Stimulated activated CD8-positive, alpha-beta memory T cell treated with anti-CD3 and anti-CD28 coated beads, Interleukin-2, amount 100 ng/mL, for 1 hour (primary cell): ENCODE results near the gene KCNQ2.

ENCODE experiments used
- DNase-seq, 2 donors: peaks; one replicate each; pipeline ENCODE4 v3.0.0-alpha.2; 2020; ENCODE audit warnings: low read depth in 2 of 2

The KCNQ2 gene

DNA sequence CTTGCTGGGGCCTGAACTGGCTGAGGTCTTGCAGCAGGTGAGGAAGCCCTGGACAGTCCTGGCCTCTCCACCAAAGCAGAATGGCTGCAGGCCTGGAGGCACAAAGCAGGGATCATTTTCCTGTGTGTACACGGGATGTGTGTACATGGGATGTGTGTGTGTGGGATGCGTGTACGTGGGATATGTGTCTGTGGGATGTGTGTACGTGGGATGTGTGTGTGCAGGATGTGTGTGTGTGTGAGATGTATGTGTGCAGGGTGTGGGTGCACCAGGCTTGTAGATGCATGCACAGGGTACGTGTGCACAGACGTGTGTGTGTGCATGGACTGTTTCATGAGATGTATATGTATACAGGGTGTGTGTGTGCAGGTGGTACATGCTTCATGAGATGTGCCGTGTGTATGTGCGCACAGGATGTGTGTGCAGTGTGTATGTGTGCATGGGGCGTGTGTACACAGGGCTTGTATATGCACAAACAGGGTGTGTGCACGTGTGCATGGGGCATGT, 103.4 kb downstream of the KCNQ2 start:
- no peak for DNase-seq

DNA sequence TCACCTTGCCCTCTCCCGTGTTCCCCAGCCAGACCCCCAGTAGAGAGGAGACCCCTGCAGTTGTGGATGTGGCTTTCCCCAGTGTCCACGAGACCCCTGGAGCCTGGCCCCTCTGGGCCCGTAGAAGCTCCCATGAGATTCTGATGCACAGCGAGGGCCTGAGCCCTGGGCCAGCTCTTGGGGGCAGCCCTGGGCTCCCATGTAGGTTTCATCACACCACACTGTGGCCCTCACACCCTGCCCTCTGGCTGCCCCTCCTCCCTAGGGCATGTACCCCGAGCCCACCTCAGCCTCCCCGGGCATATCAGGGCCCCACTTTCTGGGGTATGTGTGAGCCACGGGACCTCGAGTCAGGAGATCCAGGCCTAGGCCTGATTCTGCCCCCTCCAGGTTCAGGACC, 104.3 kb downstream of the KCNQ2 start:
- DNase-seq: no peak

DNA sequence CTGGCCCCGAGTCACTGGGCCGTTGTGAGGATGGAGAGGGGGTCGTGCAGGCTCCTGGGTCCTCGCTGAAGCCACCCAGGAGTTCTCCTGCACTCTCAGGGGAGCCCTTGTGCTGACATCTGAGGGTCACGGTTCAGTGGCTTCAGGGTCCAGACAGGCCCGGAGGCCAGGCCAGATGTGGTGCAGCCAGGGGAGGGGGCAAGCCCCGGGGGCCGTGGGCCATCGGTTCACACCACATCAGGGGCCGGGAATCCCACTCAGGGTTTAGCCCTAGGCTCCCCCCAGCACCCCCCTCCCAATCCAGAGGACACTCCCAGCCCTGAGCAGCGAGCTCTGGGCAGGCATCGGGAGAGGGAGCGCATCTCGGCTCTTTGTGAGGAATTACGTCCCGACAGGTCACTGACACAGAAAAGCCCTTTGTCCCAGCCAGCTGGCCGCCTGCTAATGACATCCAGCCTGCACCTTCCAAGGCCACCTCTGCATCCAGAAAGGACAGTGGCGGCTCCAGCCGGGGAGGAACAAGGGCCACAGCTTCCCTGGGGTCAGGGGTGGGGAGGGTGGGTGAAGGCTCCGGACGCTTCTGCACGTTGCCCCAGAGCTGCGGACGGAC, 104.9 kb downstream of the KCNQ2 start:
- DNase-seq: no peak

DNA sequence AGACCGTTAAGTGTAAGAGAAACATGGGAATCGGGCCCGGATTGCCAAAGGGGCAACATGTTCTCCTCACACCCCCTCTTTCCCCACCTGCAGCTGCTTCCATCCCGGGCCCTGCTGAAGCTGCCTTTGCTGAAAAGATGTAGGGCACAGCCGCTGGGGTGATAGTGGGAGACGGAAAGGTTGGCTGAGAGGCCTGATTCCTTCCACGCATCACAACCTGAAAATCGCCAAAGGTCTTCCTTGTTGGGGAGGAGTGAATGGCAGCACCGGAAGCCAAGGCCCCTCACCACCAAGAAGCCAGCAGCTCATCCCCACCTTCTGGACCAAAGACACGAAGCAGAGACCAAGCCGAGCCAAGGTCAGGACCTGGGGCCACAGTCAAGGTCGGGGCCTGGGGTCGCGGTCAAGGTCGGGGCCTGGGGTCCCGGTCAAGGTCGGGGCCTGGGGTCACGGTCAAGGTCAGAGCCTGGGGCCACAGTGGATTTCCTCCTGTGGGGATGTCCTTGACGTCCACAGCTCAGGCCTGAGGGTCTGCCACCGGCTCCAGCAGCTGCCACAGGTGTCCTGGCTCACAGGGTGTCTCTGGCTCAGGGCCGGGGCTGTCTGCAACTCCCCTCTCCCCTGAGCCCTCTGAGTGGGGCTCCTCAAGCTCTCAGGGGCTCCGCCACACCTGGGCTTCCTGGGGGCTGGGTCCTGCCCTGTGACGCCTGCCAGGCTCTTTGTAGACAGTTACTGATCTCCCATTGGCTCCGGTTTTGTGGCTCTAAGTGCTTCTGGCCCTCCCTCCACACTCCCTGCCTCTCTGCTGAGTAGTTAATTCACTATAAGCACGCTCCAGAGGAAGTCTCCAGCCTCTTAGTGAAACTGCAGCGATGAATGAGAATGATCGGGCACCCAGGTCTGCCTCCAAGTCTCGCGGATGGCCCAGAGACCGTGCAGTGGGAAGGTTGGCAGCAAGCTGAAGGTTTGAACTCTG, 105.8 kb downstream of the KCNQ2 start:
- no peak for DNase-seq

DNA sequence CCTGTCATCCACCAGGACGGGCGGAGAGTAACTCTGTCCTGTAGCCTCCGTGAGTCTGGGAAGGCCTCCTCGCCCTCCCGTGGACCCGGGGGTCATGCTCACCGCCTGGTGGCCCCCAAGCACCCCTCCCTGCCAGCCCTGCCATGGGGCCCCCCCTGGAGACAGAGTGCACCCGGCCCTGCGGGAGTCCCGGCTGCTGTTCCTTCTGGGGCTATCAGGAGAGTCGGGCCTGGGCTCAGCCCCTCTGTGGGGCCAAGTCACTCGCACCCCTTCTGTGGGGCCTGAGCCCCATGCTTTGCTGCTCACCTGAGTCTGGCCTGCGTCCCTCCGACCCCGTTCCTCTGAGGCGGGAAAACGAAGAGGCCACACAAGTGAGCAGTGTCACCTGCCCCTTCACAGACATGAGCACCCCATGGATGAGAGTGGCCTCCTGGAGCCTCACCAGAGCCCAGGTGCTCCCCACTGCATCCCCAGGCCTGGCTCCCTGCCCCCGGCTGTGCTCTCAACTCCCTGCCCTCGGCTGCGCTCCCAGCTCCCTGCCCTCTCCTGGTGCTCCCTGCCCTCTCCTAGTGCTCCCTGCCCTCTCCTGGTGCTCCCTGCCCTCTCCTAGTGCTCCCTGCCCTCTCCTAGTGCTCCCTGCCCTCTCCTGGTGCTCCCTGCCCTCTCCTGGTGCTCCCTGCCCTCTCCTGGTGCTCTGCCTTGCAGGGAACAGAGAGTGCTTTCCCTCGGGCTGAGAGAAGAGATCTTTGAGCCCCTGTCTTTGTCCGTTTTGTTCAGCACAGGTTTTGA, 106.7 kb downstream of the KCNQ2 start:
- no peak for DNase-seq

DNA sequence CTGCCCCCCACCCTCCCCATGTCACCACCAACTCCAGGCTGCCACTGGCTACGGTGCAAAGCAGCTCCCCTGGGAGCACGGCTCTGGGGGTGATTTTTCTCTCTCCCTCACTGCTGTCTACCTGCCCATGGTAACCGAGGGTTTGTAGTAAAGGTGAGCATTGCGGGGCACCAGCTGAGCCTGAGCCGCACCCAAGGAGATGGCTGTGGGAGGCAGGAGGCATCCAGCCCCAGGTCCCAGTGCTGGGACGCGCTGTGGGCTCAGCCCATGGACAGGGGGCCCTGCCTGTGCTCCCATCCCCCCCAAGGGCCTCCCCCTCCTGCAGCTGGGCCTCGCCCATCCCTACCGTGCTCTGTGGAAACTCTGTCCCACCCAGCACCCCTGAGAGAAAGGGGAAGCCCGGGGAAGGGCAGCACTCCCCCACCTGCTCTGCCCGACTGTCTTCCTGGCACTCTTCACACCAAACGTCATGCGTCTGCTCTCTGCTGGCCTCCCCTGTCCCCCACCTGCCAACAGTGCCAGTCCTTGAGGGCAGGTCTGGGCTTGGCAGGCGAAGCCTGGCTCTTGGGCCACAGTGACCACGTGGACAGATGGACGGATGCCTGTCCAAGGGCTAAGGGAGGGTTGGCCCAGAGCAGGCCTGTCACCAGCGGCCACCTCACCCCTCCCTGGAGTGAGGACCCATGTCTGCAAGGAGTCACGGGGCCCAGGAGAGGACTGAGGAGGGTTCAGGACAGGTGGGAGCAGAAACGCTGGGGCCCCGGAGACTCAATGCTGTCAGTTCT, 107.5 kb downstream of the KCNQ2 start:
- DNase-seq: no peak

DNA sequence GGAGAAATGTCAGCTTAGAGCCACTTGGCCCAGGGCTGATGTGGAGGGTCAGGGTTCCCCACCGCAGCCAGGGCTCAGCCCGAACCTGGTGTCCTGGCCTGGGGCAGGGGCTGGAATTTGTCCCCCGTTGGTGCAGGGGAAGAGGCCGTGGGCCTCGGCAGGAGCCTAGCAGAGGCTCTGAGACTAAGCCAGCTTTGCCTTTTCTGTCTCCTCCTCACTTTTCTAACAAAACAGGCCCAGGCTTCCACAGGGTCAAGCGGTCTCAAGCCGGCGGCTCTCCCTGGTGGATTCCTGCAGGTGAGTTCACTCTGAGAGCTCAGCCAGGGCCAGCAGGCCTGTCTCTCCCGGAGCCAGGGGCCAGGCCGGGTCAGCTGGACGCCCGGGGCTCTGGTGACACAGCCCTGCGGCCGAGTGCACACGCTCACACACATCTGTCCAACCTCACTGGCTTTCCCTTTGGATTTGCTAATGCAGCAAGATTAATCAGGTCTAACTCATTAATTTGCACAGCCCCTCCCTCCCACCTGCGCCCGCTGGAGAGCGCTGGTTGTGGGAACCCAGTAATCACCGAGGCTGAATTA, 108.4 kb downstream of the KCNQ2 start:
- DNase-seq: no peak

DNA sequence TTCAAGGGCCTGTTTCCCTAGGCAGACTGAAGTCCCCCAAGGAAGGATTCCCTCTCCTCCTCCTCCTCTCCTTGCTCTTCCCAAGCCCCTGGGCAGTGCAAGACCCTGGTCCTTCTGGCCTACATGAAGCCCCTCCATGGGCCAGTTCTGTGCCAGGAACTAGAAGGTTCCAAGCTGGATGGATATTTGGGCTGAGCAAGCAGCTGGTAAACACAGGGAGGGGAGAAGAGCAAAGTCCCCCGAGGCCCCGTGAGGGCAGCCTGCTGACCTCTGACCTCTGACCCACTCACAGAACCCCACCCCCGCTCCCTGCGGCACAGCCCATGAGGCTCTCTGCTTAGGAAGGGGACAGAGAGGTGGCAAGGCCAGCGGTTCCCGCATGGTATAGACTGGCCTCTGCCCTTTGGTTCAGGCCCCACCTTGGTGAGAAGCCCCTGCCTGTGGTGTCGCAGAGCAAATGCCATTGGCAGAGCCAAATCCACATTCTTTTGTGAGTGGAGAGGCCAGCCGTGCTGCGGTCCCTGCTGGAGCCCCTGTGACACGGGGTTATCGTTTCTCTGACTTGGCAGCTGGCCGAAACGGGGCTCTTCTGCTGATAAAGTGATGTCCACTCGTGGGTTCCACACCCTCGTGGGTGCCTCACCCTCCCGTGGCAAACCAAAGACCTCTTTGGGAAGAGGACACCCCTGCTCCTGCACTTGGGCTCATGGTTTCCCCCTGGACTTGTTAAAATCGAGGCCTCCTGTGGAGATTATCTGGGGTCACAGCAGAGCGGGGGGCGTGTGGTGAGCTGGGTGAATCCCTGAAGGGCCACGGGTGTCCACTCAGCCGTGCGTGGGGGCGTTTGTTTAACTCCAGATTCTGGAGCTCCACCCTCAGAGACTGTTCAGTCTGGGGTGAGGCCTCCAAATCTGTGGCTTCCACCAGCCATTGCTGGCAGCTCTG, 109.2 kb downstream of the KCNQ2 start:
- no peak for DNase-seq

DNA sequence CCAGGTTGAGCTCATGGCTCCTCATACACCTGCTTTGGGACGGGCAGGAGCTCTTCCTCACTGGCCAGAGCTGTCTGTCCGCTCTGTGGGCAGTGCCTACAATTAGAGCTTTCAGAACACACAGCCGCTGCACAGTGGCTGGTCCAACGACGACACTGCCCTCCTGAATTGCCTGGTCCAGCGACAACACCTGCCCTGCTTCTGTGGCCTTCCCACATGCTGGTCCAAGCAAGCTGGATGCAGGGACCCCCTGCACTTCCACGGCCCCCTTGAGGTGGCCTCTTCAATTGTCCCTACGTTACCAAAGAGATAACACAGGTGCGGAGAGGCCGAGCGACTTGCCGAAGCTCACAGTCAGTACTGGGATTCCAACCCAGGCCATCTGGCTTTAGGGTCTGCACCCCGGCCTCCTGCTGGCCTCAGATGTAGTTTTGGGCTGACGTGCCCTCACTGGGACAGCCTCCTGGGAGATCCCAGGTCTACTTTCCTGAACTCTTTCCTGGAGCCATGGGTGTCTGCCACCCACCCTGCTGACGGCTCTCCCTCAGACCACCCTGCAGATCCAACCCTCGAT, 109.9 kb downstream of the KCNQ2 start:
- no peak for DNase-seq

DNA sequence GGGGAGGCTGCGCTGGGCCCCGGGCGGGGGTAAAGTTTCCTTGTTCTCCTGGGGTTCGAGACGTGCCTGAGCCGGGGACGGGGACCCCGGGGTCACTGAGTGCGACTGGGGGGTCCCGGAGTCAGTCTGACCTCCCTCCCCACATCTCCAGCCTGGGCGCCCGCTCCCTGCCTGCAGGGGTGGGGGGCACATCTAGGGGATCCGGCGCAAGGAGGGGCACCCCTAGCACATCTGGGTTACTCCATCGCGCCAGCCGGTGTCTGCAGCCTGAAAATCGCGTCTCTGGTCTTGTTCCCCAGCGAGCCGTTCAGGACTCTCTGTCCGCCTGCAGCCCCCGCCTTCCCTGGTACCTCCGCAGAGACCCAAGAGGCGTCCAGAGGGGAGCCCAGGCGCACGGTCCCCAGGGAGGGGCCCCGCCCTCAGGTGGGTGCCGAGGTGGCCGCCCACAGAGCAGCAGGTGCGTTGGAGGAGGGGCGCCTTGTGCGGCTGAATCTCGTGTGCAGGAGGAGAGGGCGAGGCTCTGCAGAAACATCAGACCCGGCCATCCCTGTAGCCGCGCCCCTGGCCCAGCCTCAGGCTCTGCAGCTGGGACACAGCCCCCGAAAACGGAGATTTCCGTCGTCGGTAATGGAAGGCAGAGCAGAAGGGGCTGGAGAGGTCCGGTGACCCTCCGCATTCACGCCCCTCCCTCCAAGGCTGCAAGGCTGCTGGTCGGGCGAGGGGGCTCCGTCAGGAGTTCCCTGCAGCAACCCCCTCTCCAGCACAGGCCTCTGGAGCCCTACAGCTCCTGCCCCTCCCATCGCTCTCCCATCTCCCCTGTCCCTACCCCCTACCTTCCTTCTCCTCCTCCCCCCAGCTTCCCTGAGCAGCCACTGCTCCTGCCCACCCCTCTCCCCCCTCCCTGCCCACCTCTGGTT, 110.7 kb downstream of the KCNQ2 start:
- DNase-seq: no peak

DNA sequence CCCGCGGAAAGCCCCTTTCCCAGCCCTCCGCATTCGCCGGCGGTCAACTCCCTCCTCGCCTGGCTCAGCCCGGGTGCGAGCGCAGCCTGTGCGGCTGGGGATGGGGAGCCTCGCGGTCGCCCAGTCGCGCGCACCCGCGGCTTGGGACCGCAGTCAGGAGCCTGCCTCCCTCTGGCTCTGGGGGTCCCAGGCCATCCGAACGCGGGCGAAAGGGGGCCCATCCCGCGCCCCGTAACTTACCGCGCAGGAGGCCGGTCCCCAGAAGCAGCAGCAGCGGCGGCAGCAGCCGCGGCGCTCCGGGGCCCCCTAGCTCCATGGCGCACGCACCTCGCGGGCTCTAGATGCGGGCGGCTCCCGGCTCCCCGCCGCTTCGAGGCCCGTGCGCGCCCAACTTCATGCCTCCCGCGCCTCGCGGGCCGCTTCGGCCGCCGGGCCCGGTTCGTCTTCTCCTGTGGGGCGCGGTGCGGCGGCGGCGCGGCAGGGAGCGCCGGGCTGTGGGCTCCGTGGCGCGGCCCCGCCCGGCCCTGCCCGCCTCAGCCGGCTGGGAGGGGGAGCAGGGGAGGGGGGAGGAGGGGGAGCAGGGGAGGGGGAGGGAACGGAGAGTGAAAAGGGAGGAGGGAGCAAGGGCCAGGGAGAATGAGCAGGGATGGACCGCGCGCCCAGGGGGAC, 111.5 kb downstream of the KCNQ2 start, which contains the start of gene CHRNA4:
Gene CHRNA4 (minus strand): TSS at position 500 of the 669 bp plus-strand sequence. CDS start 184 bp downstream, at position 316.
- no peak for DNase-seq

DNA sequence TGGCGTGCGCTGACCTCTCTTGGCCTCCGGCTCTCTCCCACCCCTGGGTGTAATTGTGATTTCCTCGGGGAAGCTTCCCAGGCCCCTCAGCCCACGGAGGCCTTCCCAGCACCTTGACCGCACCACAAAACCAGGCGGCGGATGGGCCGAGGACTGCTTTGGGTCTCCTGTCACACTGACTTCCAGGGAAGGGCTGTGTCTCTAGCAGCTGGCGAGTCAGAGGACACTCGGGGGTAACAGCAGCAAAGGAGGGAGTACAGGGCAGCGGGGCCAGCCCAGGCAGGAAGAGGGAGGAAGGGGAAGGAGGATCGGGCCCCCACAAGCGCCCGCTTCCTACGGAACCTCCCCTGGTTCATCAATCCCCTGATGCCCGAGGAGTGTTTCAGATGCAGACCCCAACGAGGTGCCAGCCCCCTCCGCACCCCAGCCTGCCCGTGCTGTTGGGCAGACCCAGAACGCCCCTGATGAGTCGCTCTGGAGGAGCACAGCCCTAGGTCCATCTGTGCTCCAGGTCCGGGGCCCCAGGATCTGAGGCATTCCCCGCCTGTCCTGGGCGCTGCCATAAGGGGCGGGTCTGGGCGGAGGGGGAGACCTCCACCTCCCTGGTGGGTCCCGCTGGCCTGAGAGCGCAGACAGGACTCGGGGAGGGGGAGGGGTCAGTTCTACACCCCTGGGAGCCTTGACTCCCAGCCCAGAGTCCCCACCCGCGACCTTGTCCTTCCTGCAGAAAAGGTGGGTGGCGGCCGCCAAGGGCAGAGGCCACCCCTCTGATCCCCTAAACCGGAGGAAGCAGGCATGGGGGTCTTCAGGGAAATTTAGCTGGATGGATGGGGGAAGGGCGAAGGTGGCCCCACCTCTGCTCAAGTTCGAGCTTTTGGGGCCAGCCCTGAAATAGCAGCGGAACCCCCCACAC, 112.3 kb downstream of the KCNQ2 start:
- no peak for DNase-seq

DNA sequence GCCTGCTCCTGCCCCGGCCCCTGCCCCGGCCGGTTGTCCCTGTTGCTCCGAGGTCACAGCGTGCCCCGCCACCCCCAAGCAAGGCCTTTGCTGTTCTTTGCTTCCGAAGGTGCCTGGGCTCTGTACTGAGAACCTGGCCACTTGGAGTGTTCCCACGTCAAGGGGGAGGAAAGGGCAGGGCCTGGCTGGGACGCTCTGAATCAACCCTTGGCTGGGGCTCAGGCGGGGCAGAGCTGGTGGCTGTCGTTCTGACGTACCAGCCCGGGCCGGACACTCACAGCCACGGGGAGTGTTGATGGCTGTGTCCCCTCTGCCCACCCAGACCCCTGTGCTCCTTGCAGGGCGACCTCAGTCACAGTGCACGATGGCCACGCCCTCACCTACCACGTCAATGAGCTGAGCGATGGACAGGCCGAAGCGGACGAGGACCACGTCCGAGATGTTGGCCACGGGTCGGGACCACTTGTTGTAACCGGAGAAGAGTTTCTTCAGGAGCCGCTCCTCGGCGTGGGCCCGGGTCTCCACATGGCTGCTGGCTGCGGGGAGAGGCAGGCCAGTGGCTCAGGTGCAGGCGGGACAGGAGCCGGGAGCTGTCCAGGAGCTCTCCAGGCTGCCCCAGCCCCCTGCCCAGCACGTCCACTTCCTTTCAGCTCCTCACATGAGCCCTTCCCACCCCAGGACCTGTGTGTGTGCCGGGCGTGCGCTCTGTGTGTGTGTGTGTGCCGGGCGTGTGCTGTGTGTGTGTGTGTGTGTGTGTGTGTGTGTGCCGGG, 113.1 kb downstream of the KCNQ2 start:
- no peak for DNase-seq

DNA sequence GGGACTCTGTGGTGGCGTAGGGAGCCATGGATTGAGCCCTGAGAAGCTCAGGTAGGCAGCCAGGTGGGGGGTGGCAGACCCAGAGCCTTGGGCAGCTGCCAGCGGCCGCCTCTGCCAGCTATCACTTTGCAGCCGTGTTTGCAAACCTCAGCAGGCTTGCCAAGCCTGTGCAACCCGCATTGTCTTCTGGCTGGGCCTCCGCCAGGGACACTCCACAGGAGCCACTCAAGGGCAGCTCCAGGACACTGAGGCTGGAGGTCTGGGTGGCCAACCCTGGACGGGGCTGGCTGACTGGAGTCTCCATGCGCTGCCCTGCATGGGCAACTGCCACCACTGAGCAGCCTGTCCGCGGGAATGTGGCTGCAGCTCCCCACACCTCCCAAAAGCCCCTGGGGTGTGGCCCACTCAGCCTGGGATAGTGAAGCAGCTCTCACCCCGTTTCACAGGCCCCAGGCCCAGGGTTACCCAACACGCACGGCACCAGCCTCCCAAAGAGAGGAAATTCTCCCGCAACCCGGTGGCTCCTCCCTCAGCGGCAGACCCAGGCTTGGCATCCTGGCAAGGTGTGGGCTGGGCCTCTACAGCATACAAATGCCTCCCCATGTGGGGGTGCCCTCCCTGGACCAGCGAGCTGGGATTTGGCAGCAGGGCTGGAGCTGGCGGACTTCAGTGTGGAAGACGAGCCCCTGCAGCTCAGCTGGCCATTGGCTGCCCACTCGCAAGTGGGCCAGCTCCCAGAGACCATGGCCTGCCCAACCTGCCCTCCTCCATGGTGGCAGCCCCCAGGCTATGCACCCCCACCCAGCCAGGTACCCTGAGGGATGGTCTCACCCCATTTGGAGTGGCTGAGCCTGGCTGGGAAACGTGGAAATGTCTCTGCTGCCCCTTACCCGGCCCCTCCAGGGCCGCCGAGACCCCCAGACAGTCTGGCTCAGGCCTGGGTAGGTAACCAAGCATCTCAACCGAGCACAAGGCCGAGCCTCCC, 114.2 kb downstream of the KCNQ2 start:
- DNase-seq: no peak
